Type B pancreatic cell (in vitro differentiated cells): Measurements from ENCODE around the gene C10orf90. TPM values are rescaled to one million over a fixed set of nuclear protein-coding genes. Genes with fewer than 3 reads are reported as not detected.

ENCODE experiments used
- DNase-seq: peaks from one replicate; pipeline ENCODE4 v3.0.0; 2021; ENCODE audit warnings: mixed read lengths; ENCODE audit not compliant: unreplicated experiment; ENCODE audit errors: extremely low spot score
- H3K27ac Mint-ChIP-seq: 2 replicates; pipeline ENCODE4 v1.8.0; 2021; ENCODE audit warnings: mild to moderate bottlenecking, mixed read lengths
- H3K27me3 Mint-ChIP-seq: 2 replicates; pipeline ENCODE4 v1.8.0; 2021; ENCODE audit warnings: mixed read lengths
- H3K36me3 Mint-ChIP-seq: 2 replicates; pipeline ENCODE4 v1.8.0; 2021; ENCODE audit warnings: mixed read lengths
- H3K4me1 Mint-ChIP-seq: one replicate; pipeline ENCODE4 v1.8.0; 2021; ENCODE audit warnings: mixed read lengths; ENCODE audit not compliant: unreplicated experiment
- H3K4me3 Mint-ChIP-seq: 2 replicates; pipeline ENCODE4 v1.8.0; 2021; ENCODE audit warnings: mild to moderate bottlenecking, mixed read lengths
- H3K9me3 Mint-ChIP-seq: 2 replicates; pipeline ENCODE4 v1.8.0; 2021; ENCODE audit warnings: mixed read lengths
- total RNA-seq: library from RNA; stranded (reverse); gene quantifications from 2 replicates; pipeline ENCODE4 v1.2.1, GENCODE V29; 2021; ENCODE audit warnings: low replicate concordance
- TF ChIP-seq, protein P1 (sequence below): fragments of 200-600 bp; sonication (generic); conservative IDR thresholded peaks from 2 replicates; pipeline ENCODE4 v1.5.0; 2021; ENCODE audit warnings: antibody characterized with exemption, mild to moderate bottlenecking

The C10orf90 gene
- total RNA-seq, 1 donor from 2014 or later: 1.5 TPM

DNA sequence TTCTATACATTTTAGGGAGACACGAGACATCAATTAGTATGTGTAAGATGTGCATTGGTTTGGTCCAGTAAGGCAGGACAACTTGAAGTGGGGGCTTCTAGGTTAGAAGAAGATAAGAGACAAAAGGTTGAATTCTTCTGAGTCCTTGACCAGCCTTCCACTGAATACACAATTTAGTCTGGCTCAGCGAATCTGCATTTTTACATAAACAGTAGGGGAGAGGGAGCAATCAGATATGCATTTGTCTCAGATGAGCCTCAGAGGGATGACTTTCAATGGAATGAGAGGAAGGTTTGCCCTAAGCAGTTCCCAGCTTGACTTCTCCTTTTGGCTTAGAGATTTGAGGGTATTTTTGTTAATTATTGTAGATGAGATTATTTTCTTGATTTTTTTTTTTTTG, 20.0 kb upstream of the C10orf90 start:
- TF ChIP-seq, protein P1, sequence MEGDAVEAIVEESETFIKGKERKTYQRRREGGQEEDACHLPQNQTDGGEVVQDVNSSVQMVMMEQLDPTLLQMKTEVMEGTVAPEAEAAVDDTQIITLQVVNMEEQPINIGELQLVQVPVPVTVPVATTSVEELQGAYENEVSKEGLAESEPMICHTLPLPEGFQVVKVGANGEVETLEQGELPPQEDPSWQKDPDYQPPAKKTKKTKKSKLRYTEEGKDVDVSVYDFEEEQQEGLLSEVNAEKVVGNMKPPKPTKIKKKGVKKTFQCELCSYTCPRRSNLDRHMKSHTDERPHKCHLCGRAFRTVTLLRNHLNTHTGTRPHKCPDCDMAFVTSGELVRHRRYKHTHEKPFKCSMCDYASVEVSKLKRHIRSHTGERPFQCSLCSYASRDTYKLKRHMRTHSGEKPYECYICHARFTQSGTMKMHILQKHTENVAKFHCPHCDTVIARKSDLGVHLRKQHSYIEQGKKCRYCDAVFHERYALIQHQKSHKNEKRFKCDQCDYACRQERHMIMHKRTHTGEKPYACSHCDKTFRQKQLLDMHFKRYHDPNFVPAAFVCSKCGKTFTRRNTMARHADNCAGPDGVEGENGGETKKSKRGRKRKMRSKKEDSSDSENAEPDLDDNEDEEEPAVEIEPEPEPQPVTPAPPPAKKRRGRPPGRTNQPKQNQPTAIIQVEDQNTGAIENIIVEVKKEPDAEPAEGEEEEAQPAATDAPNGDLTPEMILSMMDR: no peak
- H3K9me3 Mint-ChIP-seq: peaks cover 17% of the 10 kb centered on the region
- H3K27me3 Mint-ChIP-seq: no peaks in the 10 kb centered on the region

DNA sequence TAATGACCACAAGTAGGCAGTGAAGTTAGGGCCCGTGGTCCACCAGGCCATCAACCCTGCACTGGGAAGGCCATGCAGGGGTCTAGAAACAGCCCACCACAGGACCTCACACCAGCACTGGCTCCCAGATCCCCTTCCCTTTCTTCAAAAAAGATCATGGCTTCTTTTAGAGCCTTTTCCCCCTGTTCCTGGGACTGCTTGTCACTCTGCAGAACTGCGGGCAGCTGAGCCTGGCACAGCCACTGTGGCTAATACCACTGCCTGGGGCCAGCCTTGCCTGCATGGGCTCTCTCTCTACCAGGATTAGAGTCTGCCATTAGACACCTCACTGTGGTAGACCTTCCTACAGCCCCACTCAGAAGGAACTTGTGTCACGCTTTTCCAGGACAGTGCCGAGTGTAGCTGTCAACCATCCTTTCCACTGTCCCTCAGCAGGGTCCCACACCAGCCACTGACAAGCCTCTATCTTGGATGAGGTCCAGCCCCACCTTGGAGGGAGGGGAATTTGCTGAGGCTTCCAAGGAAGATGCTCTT, 19.0 kb upstream of the C10orf90 start:
- DNase-seq: no peak
- Mint-ChIP-seq H3K27ac (no peak overlapping the region), H3K36me3 (no peaks in the 10 kb centered on the region), H3K9me3 (peaks cover 10% of the 10 kb centered on the region), H3K27me3 (no peaks in the 10 kb centered on the region), H3K4me3 (no peak overlapping the region), H3K4me1 (peaks cover 6% of the 10 kb centered on the region)
- TF ChIP-seq, protein P1: no peak

More for the DNA sequence above, 20.0 kb upstream of the C10orf90 start:
- no peak overlapping the region for H3K27ac Mint-ChIP-seq
- H3K36me3 Mint-ChIP-seq: no peaks in the 10 kb centered on the region
- H3K4me3 Mint-ChIP-seq: no peak overlapping the region
- H3K4me1 Mint-ChIP-seq: peaks cover 6% of the 10 kb centered on the region
- DNase-seq: no peak

DNA sequence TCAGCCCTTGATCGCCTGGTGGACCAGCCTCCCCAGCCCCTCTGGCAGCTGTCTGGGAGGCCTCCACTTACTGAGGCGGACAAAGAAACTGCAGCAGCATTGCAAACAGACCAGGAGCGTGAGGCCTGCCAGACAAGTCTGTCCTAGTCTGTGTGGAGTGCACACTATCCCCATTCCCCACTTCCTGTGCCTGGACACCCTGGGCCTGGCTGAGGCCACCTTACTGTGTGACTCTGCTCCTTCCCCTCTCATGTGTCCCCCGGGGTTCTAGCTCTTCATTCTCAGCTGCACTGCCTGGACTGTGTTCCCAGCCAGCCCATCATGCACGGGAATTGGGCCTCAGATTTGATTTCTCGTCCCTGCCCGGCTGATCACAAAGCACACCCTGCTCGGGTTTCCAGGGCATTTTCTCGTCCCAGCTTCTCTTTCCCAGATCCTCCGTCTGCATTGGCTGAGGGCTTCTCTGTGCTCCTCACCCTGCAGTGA, 16.7 kb upstream of the C10orf90 start:
- H3K36me3 Mint-ChIP-seq: no peaks in the 10 kb centered on the region
- TF ChIP-seq, protein P1: no peak
- H3K27me3 Mint-ChIP-seq: no peaks in the 10 kb centered on the region
- no peak overlapping the region for H3K27ac Mint-ChIP-seq
- H3K9me3 Mint-ChIP-seq: peaks cover 8% of the 10 kb centered on the region
- DNase-seq: no peak
- no peak overlapping the region for H3K4me3 Mint-ChIP-seq
- H3K4me1 Mint-ChIP-seq: peaks cover 6% of the 10 kb centered on the region

DNA sequence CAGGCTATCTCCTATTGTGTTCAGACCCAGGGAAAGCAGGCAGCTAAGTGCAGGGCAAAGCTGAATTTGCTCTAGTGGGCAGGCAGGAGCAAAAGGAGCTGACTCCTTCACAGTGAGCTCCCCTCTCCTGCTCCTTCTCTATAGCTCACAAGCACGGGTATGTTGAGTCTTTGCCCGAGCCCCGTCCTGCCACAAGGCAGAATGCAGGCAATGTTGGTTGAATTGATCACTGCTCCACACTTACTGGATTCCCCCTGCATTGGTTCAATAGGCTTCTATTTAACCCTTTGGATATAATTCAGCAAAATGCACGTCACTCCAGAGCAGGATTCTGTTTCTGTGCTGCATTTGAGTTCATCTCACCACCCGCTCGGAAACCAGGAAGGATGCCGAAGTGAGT, 16.2 kb upstream of the C10orf90 start:
- TF ChIP-seq, protein P1: no peak
- no peak overlapping the region for H3K4me3 Mint-ChIP-seq
- no peaks in the 10 kb centered on the region for H3K27me3 Mint-ChIP-seq
- H3K27ac Mint-ChIP-seq: no peak overlapping the region
- H3K4me1 Mint-ChIP-seq: peaks cover 6% of the 10 kb centered on the region
- H3K36me3 Mint-ChIP-seq: no peaks in the 10 kb centered on the region
- peaks cover 5% of the 10 kb centered on the region for H3K9me3 Mint-ChIP-seq
- no peak for DNase-seq

DNA sequence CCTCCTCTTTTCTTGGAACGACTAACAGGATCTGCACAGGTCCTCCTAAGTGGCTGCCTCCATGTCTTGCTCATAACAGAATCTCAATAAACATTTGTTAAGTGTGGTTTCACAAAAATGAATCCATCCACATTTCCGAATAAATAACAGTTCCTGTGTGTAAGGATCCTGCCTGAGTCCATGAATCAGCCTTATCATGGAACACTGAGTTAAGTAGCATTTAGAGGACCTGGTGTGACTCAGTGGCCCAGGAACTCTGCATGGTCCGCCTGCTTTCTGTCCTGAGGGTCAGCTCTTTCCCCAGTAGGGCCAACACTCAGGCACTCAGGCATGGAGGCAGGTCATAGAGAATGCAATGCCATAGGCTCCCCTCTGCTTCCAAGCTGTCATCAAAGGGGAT, 15.8 kb upstream of the C10orf90 start:
- peaks cover 6% of the 10 kb centered on the region for H3K4me1 Mint-ChIP-seq
- H3K4me3 Mint-ChIP-seq: no peak overlapping the region
- peaks cover 5% of the 10 kb centered on the region for H3K9me3 Mint-ChIP-seq
- TF ChIP-seq, protein P1: no peak
- H3K36me3 Mint-ChIP-seq: no peaks in the 10 kb centered on the region
- no peaks in the 10 kb centered on the region for H3K27me3 Mint-ChIP-seq
- no peak for DNase-seq
- no peak overlapping the region for H3K27ac Mint-ChIP-seq
